ENCODE results near the gene KLHL40.

- TF ChIP-seq CTCF (IDR thresholded peaks at IDR 0.05; ENCODE audit: poor library complexity) (no peak), EZH2phosphoT487 (IDR thresholded peaks at IDR 0.05; ENCODE audit: low read depth, severe bottlenecking, unreplicated experiment) (no peak), EZH2 (IDR thresholded peaks at IDR 0.05; ENCODE audit: borderline replicate concordance) (no peak)
These were observed 25.1 kb upstream of the KLHL40 start for GRCh38 chr3:42660131-42660715.
